GM18520 (cell line): Measurements from ENCODE around the gene SIGMAR1.
"Not testable (repeated sequence)": the region's sequence is repeated elsewhere in the genome, so short reads cannot be mapped to it uniquely, and the experiment has no call there.

Source experiments
- ATAC-seq: cut with Tn5 transposase; IDR thresholded peaks from one replicate; pipeline ENCODE4 v1.9.1; 2021; ENCODE audit not compliant: unreplicated experiment

SIGMAR1 gene

DNA sequence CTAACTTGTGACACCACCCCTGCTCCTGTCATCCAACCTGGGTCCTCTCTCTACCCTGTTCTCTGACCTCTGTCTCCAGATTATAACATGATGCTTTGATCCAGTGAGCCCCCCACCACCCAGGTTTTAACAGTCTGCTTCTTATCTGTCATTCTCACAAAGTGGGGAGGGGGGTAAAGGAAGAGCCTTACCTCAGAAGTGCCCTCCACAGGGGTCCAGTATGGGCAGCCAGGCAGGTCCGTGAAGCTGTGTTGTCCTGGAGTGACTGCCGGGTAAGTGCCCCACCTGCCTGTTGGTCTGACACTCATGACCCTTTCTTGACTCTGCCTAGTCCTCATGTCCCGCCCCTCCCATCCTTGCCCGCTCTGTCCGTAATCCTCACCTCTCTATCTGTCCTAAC, 17.8 kb upstream of the SIGMAR1 start:
- no peak for ATAC-seq

GRCh38 chr9:34654323-34655051, 16.9 kb upstream of the SIGMAR1 start:
- no peak for ATAC-seq

GRCh38 chr9:34653151-34654072, 15.8 kb upstream of the SIGMAR1 start:
- ATAC-seq = no peak

- no peak for ATAC-seq
Observed at GRCh38 chr9:34652602-34653000, 15.0 kb upstream of the SIGMAR1 start.

DNA sequence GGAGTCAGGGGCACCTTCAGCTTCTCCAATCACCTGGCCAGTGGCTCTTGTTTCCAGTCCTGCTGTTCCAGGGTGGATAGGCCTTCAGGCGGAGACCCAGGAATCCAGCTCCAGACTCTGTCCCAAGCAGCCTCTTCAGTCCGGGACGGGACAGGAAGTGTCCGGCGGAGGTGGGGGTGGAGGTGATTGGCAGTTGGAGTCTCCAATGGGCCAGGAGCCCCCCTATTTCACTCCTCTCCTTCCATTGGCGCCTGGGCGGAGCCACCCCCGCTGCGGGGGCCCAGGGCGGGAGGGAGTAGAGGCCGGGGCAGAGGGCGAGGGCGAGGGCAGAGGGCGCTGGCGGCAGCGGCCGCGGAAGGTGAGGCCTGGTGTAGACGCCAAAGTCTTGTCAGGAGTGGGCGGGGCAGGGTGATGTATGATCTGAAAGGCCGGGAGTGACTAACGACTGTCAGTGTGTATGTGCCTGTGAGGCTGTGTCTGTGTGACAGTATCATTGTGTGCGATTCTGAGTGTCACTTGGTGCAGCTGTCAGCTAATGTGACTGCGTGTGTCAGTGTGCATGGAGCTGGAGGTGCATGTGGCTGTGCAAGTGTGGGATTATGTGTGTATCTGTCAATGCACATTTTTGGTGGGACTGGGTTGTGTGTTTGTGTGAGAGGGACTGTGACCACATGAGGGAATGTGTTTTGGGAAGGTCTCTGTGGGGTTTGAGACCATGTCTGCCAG, 14.5 kb upstream of the SIGMAR1 start, which contains the start of gene IL11RA:
Gene IL11RA, plus strand, starts transcription at position 310 of the 726 bp plus-strand sequence. CDS start 3,033 bp downstream, outside the sequence.
- no peak for ATAC-seq

GRCh38 chr9:34651321-34651720, 13.7 kb upstream of the SIGMAR1 start:
- ATAC-seq = no peak

DNA sequence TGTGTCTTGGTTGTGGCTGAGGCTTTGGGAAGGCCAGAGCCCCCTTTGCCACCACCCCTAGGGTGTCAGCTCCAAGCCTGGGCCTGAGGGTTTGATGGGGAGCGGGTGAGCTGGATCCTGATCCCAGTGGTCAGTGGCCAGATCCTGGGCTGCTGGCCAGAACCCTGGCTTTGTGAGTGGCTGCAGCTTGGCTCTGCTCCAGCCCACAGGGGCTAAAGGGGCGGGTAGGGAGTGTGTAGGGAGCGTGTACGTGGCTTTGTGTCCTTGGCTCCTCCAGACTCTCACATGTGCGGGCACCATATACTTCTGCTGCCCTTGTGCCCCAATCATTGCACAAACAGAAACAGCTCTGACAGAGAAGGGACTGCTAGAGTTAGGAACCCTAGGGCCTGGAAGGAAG, 13.2 kb upstream of the SIGMAR1 start:
- no peak for ATAC-seq

DNA sequence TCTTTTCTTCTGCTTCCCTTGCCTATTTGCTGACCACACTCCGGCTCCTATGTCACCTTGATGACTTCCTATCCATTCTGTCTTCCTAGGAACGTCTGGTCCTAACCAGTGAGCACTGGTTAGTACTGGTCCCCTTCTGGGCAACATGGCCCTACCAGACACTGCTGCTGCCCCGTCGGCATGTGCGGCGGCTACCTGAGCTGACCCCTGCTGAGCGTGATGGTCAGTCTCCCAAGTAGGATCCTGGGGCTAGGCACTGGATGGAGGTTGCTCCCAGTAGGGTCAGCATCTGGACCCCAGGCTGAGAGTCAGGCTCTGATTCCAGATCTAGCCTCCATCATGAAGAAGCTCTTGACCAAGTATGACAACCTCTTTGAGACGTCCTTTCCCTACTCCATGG, 11.1 kb upstream of the SIGMAR1 start:
- ATAC-seq = no peak

GRCh38 chr9:34647651-34648050, 10.1 kb upstream of the SIGMAR1 start:
- ATAC-seq = no peak

GRCh38 chr9:34647084-34647403, 9.5 kb upstream of the SIGMAR1 start:
- ATAC-seq = no peak

- peak; percentile 64 for ATAC-seq
Observed at GRCh38 chr9:34646211-34647083, 8.9 kb upstream of the SIGMAR1 start, which contains the start of gene GALT. Gene GALT (plus strand): TSS chr9:34646675. CDS start chr9:34646705, 30 bp downstream.

DNA sequence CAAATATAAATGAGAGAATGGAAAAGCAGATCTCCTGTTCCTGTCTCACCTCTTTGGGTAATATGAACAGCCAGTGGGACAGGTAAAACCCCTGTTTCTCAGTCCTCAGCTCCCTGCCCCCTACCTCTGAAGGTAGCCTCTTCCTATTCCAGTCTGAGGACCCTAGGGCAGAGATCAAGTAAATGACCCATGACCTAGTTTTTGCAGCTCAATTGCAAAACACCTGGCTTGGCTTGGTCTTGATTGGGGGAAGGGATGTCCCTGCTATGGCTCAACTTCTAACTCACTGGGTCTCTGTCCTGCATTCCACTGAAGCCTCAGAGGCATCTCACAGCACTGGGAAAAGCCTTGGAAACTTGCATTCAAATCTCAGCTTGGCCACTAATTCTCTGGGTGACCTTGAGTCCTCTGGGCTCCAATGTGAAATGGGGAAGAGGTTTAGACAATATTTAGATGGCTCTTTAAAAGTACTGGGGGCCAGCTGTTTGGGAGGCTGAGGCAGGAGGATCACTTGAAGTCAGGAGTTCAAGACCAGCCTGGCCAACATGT, 7.3 kb upstream of the SIGMAR1 start:
- no peak for ATAC-seq

- no peak for ATAC-seq
Observed at GRCh38 chr9:34642679-34643078, 5.1 kb upstream of the SIGMAR1 start.

DNA sequence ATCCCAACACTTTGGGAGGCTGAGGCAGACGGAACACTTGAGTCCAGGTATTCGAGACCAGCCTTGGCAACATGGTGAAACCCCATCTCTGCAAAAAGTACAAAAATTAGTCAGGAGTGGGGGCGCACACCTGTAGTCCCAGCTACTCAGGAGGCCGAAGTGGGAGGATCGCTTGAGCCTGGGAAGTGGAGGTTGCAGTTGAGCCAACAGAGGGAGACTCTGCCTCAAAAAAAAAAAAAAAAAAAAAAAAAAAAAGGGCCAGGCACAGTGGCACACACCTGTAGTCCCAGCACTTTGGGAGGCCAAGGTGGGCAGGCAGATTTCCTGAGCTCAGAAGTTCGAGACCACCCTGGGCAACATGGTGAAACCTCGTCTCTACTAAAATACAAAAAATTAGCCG, 1.7 kb upstream of the SIGMAR1 start:
- not testable (repeated sequence) for ATAC-seq

DNA sequence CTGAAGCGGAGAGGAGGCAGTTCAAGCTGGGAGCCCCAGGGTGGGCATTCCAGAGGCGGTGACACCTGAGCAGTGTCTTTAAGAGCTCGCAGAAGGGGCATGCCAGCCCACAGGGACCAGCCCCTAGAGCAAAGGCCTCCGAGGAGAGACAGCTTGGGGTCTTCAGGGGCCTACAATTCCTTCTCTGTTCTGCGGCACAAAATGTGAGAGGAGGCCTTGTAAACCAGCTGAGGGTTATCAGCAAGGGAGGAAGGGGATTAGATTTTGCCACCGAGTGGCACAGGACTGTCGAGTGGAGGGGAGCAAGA, 505 bp upstream of the SIGMAR1 start:
- ATAC-seq = no peak

DNA sequence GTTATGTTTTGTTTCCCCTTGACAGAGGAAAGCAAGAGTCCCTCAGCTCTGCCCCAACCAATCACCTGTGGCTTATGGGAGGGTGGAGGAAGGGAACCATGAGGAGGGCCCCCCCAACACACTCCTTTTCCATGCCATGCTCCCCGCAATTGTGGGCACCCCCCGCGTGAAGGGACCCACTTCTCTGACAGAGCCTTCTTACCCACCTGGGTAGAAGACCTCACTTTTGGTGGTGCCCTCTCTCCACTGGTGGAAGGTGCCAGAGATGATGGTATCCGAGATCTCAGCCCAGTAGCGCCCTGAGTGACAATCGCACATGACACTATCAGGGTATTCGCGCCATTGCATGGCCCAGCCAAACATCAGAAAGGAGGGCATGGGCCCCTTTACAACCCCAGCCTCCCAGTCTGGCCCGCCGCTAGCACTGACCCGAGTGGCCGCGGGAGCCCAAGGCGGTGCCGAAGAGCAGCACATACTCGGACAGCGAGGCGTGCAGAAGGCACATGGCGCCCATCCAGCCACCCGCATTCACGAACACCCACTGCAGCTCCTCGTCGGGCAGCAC, 714 bp downstream of the SIGMAR1 start:
- no peak for ATAC-seq

DNA sequence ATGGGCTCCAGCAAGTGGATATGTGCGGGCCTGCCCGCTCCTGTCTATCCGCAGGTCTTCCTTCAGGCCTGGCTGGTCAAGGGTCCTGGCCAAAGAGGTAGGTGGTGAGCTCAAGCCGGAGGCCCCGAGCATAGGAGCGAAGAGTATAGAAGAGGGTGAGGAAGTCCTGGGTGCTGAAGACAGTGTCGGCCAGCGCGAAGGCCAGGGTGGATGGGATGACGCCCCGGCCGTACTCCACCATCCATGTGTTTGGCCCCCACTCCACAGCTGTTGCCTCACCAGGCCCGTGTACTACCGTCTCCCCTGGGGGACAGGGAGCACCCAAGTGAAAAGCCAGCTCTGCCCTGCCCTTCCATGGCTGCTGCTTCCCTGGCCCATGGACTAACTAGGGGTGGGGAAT, 2.0 kb downstream of the SIGMAR1 start:
- ATAC-seq = no peak

GRCh38 chr9:34634551-34635248, 2.9 kb downstream of the SIGMAR1 start:
- no peak for ATAC-seq

DNA sequence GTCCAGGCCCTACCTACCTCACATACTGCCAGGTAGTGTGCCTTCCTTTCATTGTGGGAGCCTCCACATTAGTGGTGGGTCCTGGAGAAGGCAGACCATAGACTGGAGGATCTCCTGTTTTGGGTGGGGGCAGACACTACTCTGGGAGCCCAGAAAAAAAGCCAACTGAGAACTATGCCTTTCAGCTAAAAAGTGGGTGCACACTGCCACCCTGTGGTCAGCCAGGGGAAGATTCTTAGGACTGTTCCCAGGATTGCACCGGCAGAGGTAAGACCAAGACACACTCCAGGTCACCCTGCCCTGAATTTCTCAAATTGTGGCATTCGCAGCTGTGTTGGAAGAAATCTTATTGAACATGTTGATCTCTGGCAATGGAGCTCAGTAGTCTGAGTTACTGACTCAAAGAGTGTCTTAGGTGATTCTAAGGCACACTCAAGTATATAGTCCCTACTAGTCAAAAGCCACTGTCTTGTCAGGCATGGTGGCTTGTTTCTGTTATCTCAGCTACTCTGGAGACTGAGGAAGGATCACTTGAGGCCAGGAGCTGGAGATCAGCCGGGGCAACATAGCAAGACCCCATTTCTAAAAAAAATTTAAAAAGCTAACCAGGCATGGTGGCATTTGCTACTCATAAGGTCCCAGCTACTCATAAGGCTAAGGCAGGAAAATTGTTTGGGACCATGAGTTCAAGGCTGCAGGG, 3.6 kb downstream of the SIGMAR1 start:
- ATAC-seq = no peak
